Suppressor macrophage treated with lipopolysaccharide for 4 hours (primary cell): ENCODE results near the gene WLS.
"Not testable (repeated sequence)": the region's sequence is repeated elsewhere in the genome, so short reads cannot be mapped to it uniquely, and the experiment has no call there.

ENCODE experiments used
- DNase-seq: peaks from one replicate; pipeline ENCODE4 v3.0.0-alpha.2; 2020

The WLS gene

DNA sequence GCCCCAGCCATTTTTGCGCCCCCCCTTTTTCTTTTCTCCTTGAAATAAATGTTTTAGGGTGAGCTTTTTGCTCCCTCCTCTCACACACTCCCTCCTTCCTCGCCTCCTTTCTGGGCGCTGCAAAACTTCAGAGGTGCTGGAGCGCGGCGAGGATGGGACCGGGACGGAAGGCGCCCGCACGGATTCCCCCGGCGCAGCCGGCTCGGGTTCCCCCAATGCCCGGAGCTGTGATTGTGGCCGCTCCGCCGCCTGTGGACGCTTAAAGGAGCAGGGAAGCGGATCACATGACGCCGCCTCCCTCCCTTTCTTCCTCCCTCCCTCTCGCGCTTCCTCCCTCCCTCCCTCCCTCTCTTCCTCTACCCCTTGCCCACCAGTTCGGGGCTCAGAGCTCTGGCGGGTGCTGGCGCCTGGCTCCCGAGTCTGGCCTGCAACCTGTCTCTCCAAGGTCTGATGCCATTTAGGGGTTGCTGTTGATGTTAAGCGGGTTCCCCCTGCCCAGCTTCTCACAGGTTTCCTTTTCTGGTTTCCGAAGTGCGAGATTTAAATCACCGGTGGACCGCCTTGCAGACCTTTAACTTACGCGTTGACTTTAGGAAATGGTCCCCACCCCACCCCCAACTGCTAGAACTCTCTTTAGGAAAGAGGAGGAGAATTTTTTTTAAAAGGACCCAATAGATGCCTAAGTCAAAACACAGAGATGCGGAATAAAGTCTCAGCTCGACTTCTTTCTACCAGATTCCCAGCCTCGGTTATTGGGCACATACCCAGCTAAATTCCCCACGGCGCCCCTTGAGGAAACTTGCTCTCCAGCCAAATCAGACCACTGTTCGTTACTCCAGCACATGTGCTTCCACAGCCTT, at the start of gene WLS:
TSS of gene WLS (minus strand) at position 235 of the 860 bp plus-strand sequence. CDS start at position 11, 224 bp downstream.
- peak; percentile 53 for DNase-seq

DNA sequence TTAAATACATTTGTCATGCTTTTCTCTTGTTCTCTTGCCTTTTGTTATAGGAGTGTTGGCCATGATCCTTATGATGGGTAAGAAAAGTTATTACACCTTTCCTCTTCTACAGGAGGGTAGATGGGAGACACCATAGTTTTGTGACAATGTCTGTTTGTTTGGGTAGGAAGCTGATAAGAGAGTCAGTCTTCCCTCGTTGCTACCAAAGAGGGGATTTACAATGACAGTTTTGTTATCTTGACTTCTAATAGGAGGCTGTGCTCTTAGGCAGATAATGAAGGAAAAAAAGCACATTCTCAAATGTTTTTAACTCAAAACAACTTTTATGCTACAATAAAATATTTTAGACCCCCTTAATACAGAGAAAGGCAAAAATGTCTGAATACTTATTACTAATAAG, 48.0 kb upstream of the WLS start:
- no peak for DNase-seq

GRCh38 chr1:68279846-68280245, 47.5 kb upstream of the WLS start:
- no peak for DNase-seq

GRCh38 chr1:68278221-68278620, 45.9 kb upstream of the WLS start:
- DNase-seq, result peak; percentile 9

DNA sequence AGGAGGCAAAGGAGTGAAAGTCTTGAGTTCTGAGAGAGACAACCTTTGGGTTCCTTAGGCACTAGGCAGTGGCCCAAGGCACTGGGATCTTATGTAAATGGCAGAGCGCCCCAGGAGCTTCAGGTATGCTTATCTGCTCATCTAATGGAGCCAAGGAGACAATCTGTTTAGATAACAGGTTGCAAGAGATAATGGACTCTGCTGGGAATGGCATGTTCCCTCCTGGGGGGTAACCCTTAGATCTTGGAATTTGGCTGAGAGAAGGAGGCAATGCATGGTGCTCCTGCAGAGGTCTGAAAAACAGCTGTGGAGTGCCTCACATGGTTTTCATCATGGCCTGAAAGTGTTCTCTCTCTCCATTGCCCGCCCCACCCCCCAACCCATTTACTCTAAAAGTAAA, 44.1 kb upstream of the WLS start:
- DNase-seq, result no peak

- no peak for DNase-seq
These were observed 41.2 kb upstream of the WLS start for GRCh38 chr1:68273530-68273929.

- peak; percentile 41 for DNase-seq
These were observed 39.3 kb upstream of the WLS start for GRCh38 chr1:68271596-68271995.

- DNase-seq, result peak; percentile 69
These were observed 38.6 kb upstream of the WLS start for GRCh38 chr1:68270951-68271350.

DNA sequence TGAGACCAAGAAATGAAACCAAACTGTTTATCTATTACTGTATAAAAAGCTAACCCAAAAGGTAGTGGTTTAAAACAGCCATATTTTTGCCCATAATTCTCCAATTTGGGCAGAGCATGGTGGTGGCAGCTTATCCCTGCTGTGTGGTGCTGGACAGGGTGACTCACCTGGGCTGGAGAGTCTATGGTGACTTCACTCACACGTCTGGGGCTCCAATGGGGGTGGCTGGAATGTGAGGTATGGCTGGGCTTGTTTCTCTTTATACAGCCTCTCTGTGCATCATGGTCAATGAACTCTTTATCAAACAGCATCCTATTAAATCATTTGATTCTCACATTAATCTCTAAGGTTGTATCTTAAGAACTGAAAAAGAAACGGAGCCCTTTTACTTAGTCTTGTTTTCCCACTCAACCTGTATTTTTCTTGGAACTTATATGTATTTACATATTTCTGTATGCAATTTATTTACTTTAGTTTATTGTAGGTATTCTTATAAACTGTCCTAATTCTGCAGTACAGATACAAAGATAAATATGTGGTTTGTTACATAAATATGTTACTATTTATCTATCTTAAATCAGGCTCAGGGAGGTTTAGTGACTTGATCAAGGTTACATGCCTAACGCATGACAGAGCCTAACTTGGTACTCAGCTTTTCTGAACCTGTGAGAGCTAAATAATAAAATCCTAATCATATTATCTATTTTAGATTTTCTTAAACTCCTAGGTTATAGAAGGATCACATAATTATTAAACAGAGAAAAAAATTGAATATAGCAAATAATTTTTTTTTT, 37.5 kb upstream of the WLS start:
- DNase-seq, result no peak

- peak; percentile 14 for DNase-seq
These were observed 36.7 kb upstream of the WLS start for GRCh38 chr1:68268896-68269483.

- not testable (repeated sequence) for DNase-seq
These were observed 24.5 kb upstream of the WLS start for GRCh38 chr1:68256824-68257223.

DNA sequence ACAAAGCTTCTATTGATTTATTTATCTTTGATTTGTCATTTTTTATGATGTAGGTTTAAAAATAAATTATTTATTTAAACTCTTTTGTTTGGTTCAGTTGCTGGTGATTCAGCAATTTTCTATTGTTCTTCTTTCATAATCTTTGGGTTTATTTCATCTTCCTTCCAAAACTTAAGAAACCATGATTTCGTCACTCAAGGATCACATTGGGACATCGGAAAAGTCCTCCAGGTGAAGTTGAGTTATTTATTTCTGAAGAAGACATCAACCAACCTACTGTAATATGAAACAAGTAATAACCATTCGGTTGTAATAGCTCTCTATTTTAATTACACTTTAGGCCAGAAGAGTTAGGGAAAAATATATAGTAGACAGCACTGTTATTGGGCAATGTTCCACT, 23.0 kb upstream of the WLS start:
- peak; percentile 28 for DNase-seq

- no peak for DNase-seq
These were observed 22.4 kb upstream of the WLS start for GRCh38 chr1:68254667-68255226.

DNA sequence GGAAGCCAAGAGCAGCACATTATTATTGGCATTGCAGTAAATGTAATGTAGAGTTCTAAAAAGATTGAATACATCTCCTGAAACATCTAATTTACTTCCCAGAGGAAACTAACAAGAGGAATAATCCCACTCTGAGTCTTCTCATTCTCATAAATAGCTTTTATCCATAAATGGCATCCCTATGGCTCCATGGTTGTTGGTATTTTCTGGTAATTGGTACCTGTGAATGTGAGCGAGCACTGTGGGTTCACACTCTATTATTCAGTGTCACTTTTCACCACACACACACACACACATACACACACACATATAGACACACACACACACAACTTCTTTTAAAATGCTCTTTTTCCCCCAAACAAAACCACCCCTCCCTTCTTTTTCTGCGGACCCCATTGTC, 4.7 kb upstream of the WLS start:
- DNase-seq, result no peak

DNA sequence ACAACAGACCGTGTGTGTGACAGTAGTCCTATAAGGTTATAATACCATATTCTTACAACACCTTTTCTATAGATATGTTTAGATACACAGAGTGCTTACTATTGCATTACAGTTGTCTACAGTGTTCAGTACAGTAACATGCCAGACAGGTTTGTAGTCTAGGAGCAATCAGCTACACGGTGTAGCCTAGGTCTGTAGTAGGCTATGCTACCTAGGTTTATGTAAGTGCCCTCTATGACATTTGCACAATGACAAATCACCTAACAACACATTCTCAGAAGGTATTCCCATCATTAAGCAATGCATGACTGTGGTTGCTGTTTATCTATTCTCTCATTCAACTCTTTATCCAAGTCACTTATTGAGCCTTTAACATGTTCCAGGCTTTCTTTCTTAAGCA, 1.8 kb upstream of the WLS start:
- DNase-seq, result no peak

DNA sequence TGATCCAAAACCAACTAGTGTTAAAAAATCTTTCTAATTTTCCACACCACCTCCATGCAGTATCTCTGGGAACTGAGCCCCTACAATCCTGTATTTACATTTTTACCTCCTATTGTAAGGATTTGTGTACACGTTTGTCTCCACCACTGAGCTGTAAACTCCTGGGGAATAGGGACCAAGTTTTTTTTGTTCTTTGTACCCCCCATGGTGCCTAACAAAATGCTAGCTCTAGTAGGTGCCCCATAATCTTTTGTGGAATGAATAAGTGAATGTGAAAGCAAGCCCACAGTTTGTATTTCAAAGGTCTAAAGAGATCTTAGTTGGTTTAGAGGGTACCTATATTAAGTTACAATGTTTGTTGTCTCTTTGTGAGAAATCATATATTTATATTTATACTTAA, 879 bp upstream of the WLS start:
- DNase-seq, result no peak

- peak; percentile 39 for DNase-seq
These were observed 565 bp downstream of the WLS start for GRCh38 chr1:68231627-68232288.

GRCh38 chr1:68230901-68231626, 1.3 kb downstream of the WLS start:
- no peak for DNase-seq

- no peak for DNase-seq
These were observed 1.9 kb downstream of the WLS start for GRCh38 chr1:68230484-68230802.

GRCh38 chr1:68229650-68230483, 2.5 kb downstream of the WLS start:
- no peak for DNase-seq

DNA sequence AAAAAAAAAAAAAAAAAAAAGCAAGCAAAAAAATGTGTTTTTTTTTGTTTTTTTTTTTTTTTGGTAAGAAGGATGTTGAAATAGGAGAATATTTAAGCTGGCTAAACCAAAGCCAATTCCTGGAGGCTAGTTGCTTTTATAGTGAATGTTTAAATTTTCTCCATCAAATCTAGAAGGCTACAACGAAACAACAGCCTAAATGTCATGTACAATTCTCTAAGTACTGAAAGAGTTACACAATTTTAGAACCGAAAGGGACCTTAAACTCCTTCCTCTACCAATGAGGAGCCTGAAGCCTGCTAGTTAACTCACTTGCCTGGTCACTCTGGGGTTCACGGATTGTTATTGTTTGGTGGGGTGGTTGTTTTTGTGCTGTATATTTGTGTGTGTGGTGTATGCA, 3.5 kb downstream of the WLS start:
- DNase-seq, result peak; percentile 37
